ENCODE results near the gene GDF15.

- TF ChIP-seq CTCF (optimal IDR thresholded peaks at IDR 0.05 in 1 of 3, IDR thresholded peaks at IDR 0.05 in 1 of 3, conservative IDR thresholded peaks at IDR 0.05 in 1 of 3; ENCODE audit: extremely low read depth in 1 of 3, insufficient read depth in 2 of 3, low read length in 3 of 3) (no peak), EZH2 (IDR thresholded peaks at IDR 0.05; ENCODE audit: low read length) (no peak)
Measured at GRCh38 chr19:18424890-18425514, 39.0 kb downstream of the GDF15 start.

Measured in keratinocyte (primary cell).